HG03196 (cell line): ENCODE results near the gene TBCD.

Source experiments
- ATAC-seq: cut with Tn5 transposase; IDR thresholded peaks from one replicate; pipeline ENCODE4 v1.9.1; 2021; ENCODE audit not compliant: unreplicated experiment

Gene TBCD

DNA sequence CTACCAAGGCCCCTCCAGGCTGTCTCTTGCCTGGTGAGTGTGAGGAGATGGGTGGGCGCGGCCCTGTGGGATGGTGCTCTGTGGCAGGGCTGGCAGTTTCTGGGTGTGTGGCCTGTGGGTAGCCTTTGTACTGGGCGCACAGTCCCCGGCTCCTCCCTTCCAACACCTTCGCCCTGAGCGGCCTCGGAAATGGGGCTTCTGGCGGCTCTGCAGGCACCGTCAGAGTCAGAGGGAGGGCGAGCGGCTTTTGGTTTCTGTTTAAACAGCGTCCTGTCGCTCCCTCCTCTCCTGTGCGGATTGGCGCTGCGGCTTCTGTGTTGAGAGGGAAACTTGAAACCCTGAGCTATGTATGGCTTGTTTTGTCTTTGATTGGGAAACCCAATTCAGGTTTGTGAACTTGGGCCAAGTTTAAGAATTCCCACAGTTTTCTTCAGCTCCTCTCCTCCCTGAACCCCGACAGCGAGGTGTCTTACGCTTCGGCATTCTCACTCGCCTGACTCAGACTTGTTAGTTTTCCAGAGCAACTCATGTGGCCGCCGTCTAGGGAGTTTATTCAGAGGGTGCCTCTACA lies 96.2 kb downstream of the TBCD start:
- ATAC-seq: no peak

DNA sequence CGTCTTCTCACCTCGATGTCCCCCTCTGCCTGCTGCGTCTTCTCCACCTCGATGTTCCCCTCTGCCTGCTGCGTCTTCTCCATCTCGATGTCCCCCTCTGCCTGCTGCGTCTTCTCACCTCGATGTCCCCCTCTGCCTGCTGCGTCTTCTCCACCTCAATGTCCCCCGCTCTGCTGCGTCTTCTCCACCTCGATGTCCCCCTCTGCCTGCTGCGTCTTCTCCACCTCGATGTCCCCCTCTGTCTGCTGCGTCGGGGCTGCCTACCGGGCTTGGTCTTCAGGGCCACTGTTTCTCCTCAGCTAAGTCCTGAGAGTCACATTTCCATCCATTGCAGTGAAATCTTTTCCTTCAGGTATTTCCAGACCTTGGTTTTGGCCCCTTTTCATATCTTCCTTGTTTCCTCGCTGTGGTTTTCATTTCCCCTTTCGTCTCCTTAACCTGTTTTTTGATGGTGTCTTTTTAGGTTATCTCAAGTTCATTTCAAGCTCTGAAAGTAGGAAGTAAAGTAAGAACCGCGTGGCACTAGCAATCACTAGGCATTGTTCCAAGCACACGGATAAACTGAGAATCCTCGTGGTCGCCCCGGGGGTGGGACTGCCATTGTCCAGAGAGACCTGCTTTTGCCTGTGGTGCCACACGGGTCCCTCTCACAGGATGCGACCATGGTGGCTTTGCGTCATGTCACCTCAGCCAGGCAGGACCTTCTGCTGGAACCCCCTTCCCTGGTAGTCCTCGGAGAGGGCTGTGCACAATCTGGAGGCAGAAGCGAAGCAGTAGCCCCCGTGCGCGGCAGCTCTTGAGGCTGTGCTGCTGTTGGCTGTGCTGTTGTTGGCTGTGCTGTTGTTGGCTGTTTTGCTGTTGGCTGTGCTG lies 97.4 kb downstream of the TBCD start:
- no peak for ATAC-seq

DNA sequence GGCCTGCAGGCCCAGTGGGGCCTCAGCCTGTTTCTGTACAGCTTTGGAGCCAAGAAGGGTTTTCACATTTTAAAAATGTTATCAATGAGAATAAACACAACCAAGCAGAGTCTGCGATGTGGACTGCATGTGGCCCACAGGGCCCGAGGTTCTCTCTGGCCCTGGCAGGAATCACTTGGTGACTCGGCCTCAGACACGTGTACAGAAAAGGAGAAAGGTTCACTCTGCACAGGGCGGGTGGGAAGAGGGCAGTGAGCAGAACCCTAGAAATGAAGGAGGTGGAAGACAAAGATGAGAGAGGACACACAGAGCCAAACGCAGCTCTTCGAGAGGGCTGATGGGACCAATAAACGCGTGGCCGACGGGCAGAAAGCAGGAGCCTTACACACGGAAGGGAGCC lies 99.5 kb downstream of the TBCD start:
- no peak for ATAC-seq

DNA sequence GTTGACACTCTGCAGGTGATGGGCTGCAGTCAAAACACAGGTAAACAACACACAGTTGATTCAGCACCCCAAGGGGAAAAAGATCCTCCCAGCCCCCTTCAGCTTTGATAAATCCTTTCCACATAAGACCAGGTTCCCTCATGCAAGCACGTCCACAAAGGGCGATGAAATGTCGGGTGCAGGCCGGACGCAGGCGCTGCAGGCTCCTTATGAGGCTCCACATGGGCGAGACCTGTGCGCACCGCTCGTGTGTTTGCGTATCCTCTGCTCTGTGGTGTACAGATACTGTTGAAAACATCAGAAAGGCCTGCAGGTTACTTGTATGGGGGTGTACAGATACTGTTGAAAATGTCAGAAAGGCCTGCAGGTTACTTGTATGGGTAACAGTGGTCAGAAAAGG lies 102.4 kb downstream of the TBCD start:
- no peak for ATAC-seq

DNA sequence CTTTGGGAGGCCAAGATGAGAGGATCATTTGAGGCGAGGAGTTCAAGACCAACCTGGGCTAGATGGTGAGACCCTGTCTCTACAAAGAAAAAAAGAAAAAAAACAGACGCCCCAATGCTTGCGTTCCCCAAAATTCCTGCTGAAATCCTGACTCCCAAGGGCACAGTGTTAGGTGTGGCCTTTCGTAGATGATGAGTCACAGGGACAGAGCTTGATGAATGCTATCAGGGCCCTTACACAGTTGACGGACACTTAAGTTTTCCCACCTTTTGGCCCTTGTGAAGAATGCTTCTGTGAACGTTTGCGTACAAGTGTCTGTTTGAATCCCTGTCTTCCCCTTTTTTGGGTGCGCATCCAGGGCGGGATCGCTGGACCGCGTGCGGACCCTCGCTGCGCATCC lies 104.5 kb downstream of the TBCD start:
- no peak for ATAC-seq

DNA sequence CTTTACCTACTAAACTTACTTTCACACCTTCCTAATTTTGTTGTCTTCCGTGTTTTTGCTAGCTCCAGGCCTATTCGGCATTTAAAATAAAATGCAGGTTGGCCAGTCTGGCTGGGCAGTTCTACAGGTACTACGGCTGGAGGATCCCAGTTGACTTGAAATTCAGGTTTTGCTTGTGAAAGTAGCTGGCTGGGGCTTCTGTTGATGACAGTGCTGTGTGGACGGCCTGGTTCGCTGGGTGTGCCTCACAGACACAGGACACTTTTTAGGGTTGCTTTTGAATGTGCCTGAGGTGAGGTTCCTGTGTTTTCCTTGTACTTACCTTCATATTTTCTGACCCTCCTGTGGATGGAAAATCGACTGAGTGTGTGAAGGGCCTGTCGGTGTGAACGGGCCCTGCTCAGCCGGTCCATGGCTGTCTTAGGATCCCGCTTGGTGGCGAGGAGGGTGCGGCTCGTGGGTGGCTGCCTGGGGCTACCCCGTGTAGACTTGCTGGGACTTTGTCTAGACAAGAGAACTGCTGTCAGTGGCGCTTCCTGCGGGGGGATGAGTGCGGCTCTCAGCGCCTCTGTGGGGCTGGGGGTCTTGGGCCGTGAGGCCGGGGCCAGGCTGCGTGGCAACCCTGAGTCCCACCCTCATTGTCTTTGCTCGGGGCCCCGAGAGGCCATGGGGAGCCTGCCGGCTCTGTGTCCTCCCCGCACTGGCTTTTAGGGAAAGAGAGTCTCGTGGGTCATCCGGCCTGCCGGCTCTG lies 106.7 kb downstream of the TBCD start:
- no peak for ATAC-seq

DNA sequence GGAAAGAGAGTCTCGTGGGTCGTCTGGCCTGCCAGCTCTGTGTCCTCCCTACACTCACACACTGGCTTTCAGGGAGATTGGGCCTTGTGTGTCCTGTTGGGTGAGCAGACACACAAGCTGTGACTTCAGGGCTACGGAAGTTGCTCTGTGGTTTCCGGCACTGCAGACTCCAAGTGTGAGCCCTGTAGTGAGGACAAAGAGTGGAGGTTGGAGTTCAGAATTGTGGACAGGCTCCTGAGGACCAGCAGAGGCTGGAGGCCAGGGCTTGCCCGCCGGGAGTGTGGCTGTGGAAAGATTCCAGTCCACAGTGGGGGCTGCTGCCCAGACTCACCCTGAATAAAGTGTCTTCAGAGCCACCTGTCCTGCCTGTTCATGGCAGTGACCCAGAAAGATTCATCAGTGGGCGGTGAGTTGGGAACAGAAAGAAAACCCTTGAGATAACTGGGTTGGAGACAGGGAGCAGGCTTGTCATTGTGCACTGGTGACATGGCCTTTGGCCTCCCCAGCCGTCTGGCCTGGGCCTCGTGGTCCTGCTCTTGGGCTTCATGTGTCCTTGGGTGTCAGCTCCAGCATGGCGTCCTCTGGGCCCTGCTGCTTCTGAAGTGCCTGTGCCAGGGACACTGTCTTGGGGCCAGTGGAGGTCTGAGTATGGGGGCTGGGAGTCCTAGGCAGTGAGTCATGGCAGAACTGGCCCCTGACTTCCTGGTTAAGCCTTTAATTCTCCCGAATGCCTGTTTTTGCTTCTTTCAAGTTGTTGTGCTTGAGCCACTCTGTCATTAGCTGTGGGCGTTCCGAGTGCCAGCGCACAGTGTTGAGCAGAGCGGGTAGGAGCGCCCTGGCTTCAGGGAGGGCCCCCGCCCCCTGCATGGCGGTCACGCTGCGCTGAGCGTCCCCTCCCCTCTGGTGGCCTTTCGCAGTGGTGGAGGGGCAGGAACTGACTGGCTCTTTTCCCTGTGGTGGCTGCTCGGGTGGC lies 107.9 kb downstream of the TBCD start:
- peak; percentile 39 for ATAC-seq

DNA sequence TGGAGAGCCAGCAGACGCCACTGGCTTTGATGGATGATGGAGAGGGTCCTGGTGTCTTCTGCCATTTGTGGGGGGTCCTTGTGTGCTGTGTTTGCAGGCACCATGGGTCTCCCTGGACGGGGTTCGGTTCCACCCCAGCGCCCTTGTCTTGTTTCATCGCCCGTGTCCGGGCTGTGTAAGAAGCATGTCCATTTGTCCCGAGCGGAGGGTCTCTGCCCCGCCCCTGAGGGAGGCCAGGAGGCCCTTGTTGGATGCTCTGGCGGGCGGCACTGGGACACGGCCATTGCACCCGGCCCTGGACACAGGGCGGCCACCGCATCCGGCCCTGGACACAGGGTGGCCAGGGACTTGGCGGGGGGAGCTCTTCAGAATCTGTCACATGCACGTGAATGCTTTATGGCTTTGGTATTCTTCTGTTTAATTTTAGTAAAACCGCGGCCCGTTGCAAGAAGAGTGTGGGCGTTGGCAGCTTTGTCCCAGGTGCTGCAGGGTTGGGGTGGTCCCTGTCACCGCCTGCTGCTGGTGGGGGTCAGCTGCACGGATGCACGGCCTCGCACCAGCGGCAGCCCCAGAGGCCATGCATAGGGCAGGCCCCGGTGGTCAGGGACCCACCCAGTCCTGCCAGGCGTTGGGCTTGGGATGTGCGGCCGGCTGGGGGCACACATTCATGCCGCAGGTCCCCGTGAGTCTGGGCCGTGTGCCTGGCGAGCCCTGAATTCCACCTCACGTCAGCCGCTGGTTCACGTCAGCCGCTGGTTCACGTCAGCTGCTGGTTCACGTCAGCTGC lies 108.9 kb downstream of the TBCD start:
- no peak for ATAC-seq

DNA sequence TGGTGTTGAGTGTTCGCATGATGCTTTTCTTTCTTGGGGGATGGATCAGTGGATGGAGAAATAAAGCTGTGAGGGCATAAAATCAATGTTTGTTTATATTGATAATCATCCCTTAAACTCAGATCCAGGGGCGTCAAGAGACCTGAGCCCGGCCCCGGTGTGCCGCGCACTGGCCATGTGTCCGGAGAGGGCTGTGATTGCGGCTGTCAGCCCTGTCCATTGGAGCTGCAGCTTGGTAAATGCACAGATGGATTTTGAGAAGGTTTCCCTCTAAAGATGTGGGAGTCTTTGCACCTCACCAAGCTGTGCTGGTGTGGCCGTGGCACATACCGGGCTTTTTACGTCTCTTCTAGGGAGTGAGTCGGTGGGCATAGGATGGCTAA lies 109.5 kb downstream of the TBCD start:
- no peak for ATAC-seq

DNA sequence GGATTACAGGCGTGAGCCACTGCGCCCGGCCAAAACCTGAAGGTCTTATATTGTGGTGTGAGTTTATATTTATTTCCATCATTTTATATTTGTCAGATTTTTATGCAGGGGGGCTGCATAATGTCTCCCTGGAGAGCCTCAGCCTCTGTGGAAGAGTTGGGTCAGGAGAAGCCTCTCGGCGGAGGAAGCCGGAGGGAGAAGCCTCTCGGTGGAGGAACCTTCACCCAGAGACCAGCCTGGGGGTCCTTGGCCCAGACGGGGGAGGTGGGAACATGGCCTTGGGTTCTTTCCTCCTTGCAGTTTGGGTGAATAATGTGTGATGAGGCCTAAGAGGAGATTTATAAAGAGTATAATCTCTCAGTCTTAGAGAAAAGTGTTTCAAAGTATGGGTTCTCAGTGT lies 110.3 kb downstream of the TBCD start:
- no peak for ATAC-seq

DNA sequence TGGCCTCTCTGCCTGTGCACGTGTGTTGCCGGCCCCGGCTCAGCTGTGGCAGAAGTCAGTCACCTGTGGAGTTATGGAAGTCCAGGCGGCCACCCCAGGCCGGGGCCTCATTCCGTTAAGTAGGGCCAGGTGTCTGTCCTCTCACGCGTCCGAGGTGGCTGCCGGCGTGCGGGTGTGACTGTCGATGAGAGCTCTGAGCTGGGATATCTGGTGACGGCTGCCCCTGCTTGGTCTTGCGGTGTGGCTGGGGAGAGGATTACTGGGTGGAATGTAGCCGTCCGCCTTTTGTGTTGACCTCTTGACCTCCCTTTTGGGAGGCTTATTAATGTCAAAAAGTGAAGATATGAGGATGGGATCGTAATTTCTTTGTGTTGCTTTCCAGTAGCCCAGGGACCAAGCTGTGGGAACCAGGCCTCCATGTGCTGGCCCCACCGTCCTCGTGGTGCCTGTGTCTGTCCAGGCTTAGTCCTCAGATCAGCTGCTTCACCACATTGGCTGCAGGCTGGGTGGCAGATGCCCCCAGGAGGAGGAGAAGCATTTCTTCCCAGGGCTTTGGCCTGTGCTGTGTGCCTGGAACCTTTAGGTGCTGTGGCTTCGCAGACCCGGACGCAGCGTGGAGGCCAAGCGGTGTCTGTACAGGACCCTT lies 111.0 kb downstream of the TBCD start:
- ATAC-seq: no peak

DNA sequence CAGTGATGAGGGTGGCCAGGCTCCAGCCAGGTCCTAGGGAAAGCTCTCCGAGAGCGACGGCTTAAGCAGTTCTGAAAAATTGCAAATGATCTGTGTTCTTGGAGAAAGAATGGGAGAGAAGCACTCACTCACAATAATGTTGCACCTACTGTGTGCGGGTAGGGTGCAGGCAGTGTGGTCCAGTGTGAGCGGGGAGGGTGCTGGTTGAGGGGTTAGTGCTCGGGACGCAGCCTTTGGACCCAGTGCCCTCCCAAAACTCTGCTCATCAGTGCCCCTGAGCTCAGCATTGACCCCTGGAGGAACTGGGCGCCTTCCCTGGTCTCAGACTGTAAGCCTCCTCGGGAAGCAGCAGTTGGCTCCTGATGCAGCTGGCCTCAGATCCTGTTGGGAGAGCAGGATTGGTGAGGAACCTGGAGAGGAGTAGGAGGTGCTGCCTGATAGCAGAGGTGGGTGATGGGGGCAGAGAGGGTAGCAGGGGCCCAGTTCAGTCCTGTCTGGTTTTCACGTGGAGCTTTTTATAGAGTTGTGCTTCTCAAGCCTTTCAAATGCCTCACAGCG lies 111.6 kb downstream of the TBCD start:
- no peak for ATAC-seq

DNA sequence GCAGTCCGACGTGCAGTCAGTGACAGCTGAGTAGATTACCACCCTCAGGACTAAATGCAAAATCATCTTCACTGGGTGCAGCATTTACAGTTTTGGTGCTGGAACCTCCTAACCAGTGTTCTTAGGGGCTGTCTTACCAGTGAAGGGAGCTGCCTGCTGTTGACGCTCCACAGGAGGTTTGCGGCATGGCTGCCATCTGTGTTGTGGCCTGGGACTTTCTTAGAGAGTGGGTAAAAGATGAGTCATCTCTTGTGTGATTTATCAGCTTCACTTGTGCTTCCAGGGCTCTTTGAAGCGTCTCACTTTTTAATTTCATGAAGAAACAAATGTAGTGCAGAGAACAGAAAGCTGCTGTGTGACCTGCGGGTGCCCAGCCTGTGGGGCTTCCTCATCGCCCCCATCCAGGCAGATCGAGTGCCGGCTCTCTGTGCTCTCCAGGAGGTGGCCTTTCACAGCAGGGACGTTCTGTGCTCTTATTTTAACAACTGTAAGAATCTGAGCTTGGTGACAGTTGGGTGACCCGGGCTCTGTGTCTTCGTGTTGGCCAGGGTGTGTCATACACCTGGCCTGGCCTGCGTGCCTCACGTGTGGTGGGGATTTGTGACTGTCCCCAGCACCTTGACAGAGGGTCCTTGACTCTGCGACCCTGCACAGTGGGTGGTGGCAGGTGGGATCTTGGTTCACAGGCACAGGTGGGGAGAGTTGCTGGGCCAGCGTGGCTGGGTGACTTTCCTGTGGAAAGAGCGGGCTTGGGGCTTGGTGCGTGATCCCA lies 112.3 kb downstream of the TBCD start:
- ATAC-seq: peak; percentile 61

DNA sequence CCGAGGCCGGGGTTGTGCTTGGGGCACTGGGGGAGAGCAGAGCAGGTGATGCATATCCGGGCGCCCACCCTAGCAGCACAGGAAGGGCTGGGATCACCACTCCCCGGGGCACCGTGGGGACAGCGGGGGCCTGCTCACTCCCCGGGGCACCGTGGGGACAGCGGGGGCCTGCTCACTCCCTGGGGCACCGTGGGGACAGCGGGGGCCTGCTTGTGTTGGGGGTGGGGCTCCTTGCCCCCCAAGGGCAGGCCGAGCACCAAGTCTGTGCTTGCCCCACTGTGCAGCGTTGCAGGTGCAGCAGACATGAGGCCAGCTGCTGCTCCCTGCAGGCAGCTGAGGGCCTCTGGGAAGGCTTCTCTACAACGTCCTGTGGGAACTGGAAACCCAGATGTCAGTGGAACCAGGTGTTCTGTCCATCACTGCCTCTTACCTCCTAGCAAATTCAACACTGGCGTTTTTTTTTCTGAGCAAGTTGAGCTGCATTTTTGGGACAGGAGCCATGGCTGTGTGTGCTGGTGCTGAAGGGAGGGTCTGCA lies 112.9 kb downstream of the TBCD start:
- no peak for ATAC-seq

DNA sequence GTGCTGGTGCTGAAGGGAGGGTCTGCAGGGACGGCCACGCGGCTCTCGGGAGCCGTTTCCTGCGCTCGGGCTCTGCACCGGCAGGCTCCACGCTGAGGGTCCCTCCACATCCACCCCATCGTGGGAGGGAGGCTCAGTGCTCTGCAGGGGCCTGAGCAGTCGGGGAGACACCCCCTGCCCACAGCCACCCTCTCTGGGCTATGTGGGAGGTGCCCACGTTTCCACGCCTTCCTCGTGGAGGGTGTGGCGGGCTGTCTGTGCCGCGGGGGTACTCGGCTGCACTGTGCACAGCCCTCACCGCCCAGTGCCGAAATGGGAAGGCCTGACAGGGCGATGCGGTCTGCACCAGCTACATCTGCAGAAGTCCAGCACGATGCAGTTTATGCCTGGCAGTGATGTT lies 113.4 kb downstream of the TBCD start:
- ATAC-seq: no peak

DNA sequence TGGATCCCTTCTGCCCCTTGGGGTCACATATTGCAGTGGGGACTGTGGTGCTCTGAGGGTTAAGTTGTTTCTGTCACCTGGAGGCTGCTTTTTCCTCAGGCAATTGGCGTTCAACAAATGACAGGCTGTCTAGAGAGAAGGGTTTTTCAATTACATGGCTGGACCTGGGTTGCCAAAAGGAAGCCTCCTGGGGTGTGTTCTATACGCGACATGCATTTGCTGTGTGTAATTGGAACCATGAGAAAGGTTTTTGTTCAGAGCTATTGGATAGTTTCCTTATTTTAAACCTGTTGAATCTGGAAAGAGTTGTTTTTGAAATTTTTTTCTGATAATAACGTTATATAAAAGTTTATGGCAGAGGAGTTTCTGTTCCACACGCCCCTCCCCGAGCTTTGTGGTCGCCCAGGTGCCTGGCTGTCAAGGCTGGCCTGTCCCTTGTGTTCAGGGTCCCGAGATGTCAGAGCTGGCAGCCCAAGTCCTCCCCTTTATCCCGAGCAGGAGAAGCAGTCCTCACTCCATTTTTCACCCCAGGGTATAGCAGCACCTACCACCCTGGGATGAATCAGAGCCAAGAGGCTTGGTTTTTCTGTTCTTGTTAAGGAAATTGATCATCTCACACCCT lies 114.0 kb downstream of the TBCD start:
- ATAC-seq: no peak

DNA sequence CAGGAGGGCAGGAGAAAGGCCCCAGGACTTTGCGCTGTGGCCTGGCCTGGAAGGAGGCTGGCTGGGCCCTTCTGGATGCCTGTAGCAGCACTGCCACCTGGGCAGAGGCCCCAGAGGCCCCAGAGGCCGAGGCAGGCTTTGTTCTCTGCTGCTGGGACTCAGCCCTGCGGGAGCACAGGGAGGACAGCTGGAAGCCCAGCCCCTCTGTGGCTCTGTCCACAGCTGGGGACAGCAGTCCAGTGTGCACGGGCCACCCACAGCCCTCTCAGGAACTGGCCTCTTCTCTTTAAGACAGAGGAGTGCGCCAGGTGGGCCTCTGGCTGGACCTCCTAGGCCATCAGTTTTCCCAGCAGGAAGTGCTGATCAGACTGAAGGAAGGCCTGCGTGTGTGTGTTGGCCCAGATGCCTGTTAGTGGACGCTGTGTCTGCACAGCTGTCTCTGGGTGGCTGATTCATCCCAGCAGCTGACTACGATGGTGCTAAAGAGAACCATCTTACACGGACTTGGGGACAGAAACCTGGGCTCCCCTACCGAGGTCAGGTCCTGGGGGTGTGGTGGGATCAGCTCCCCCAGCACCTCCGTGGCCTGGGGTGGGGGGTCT lies 114.8 kb downstream of the TBCD start:
- no peak for ATAC-seq
